ENCODE results near the gene PPP2R5A. TPM values are rescaled to one million over a fixed set of nuclear protein-coding genes. Genes with fewer than 3 reads are reported as not detected.

Gene PPP2R5A
- total and polyA plus RNA-seq, 4 donors, result 33.5 to 45.3 (median 41.2) TPM

- DNase-seq, result no peak
- Histone ChIP-seq H3K4me3 (ENCODE audit: low read length in 2 of 2) (no peak overlapping the region), H3K36me3 (ENCODE audit: control insufficient read depth in 1 of 2, insufficient read depth in 2 of 2, low read length in 1 of 2) (peaks cover 0 to 4% of the 10 kb centered on the region in 2 donors), H3K27ac (ENCODE audit: low read depth in 1 of 2, low read length in 2 of 2) (no peak overlapping the region), H3K9me3 (ENCODE audit: control insufficient read depth, low read length) (no peaks in the 10 kb centered on the region), H3K4me1 (ENCODE audit: control insufficient read depth in 1 of 2, insufficient read depth in 2 of 2, low read length in 2 of 2) (no peaks in the 10 kb centered on the region), H3K27me3 (ENCODE audit: control insufficient read depth in 1 of 2, insufficient read depth in 2 of 2, low read length in 1 of 2) (no peaks in the 10 kb centered on the region)
- intact Hi-C loops (cut with DNase I), result no loop called here
- 89 to 93% methylated on average over 1 of the region's 1 CpG for WGBS, 2 donors
- no peak for ATAC-seq (ENCODE audit: low FRiP score)
Observed at GRCh38 chr1:212346601-212347000, 61.4 kb downstream of the PPP2R5A start.

- Histone ChIP-seq H3K27ac (ENCODE audit: low read depth in 1 of 2, low read length in 2 of 2) (no peak overlapping the region), H3K4me3 (ENCODE audit: low read length in 2 of 2) (no peak overlapping the region), H3K9me3 (ENCODE audit: control insufficient read depth, low read length) (no peaks in the 10 kb centered on the region), H3K36me3 (ENCODE audit: control insufficient read depth in 1 of 2, insufficient read depth in 2 of 2, low read length in 1 of 2) (peaks cover 3 to 4% of the 10 kb centered on the region in 2 donors), H3K27me3 (ENCODE audit: control insufficient read depth in 1 of 2, insufficient read depth in 2 of 2, low read length in 1 of 2) (no peaks in the 10 kb centered on the region), H3K4me1 (ENCODE audit: control insufficient read depth in 1 of 2, insufficient read depth in 2 of 2, low read length in 2 of 2) (no peaks in the 10 kb centered on the region)
- ATAC-seq (ENCODE audit: low FRiP score) (no peak), DNase-seq (no peak)
- WGBS, 2 donors, result 69 to 73% methylated on average over 10 of the region's 10 CpGs
- intact Hi-C loops (cut with DNase I), result no loop called here
Observed at GRCh38 chr1:212351588-212352362, 66.6 kb downstream of the PPP2R5A start.

- intact Hi-C loops (cut with DNase I), result no loop called here
- no peak for DNase-seq
- H3K4me1 ChIP-seq (ENCODE audit: control insufficient read depth in 1 of 2, insufficient read depth in 2 of 2, low read length in 2 of 2), result no peaks in the 10 kb centered on the region
- H3K36me3 ChIP-seq (ENCODE audit: control insufficient read depth in 1 of 2, insufficient read depth in 2 of 2, low read length in 1 of 2), result peaks cover 3 to 4% of the 10 kb centered on the region in 2 donors
- WGBS, 2 donors, result 82% methylated on average over 2 of the region's 2 CpGs
- H3K27me3 ChIP-seq (ENCODE audit: control insufficient read depth in 1 of 2, insufficient read depth in 2 of 2, low read length in 1 of 2), result no peaks in the 10 kb centered on the region
- H3K9me3 ChIP-seq (ENCODE audit: control insufficient read depth, low read length), result no peaks in the 10 kb centered on the region
- H3K4me3 ChIP-seq (ENCODE audit: low read length in 2 of 2), result no peak overlapping the region
- no peak overlapping the region for H3K27ac ChIP-seq (ENCODE audit: low read depth in 1 of 2, low read length in 2 of 2)
- ATAC-seq (ENCODE audit: low FRiP score), result no peak
Observed at GRCh38 chr1:212353181-212353580, 68.0 kb downstream of the PPP2R5A start.

GRCh38 chr1:212354464-212354863 is 69.3 kb downstream of the PPP2R5A start:
- H3K36me3 ChIP-seq (ENCODE audit: control insufficient read depth in 1 of 2, insufficient read depth in 2 of 2, low read length in 1 of 2), result peaks cover 3 to 4% of the 10 kb centered on the region in 2 donors
- WGBS, 2 donors, result 76 to 94% methylated on average over 3 of the region's 3 CpGs
- DNase-seq, result no peak

GRCh38 chr1:212355230-212355969 is 70.2 kb downstream of the PPP2R5A start:
- ATAC-seq (ENCODE audit: low FRiP score), result no peak
- intact Hi-C loops (cut with DNase I), result no loop called here

More at GRCh38 chr1:212354464-212354863, 69.3 kb downstream of the PPP2R5A start:
- no peak overlapping the region for H3K4me3 ChIP-seq (ENCODE audit: low read length in 2 of 2)
- intact Hi-C loops (cut with DNase I), result no loop called here
- no peaks in the 10 kb centered on the region for H3K27me3 ChIP-seq (ENCODE audit: control insufficient read depth in 1 of 2, insufficient read depth in 2 of 2, low read length in 1 of 2)
- H3K9me3 ChIP-seq (ENCODE audit: control insufficient read depth, low read length), result no peaks in the 10 kb centered on the region
- no peak for ATAC-seq (ENCODE audit: low FRiP score)
- H3K4me1 ChIP-seq (ENCODE audit: control insufficient read depth in 1 of 2, insufficient read depth in 2 of 2, low read length in 2 of 2), result no peaks in the 10 kb centered on the region
- no peak overlapping the region for H3K27ac ChIP-seq (ENCODE audit: low read depth in 1 of 2, low read length in 2 of 2)

GRCh38 chr1:212359794-212360479 is 74.7 kb downstream of the PPP2R5A start:
- ATAC-seq (ENCODE audit: low FRiP score) (no peak), DNase-seq (no peak)
- H3K4me3 ChIP-seq (ENCODE audit: low read length in 2 of 2), result no peak overlapping the region
- H3K9me3 ChIP-seq (ENCODE audit: control insufficient read depth, low read length), result no peaks in the 10 kb centered on the region
- no peak overlapping the region for H3K27ac ChIP-seq (ENCODE audit: low read depth in 1 of 2, low read length in 2 of 2)
- H3K36me3 ChIP-seq (ENCODE audit: control insufficient read depth in 1 of 2, insufficient read depth in 2 of 2, low read length in 1 of 2), result peaks cover under 1 to 4% of the 10 kb centered on the region in 2 donors
- WGBS, 2 donors, result 77 to 78% methylated on average over 4 of the region's 4 CpGs
- H3K4me1 ChIP-seq (ENCODE audit: control insufficient read depth in 1 of 2, insufficient read depth in 2 of 2, low read length in 2 of 2), result peaks cover 0 to 3% of the 10 kb centered on the region in 2 donors
- intact Hi-C loops (cut with DNase I), result no loop called here
- H3K27me3 ChIP-seq (ENCODE audit: control insufficient read depth in 1 of 2, insufficient read depth in 2 of 2, low read length in 1 of 2), result no peaks in the 10 kb centered on the region

More at GRCh38 chr1:212355230-212355969, 70.2 kb downstream of the PPP2R5A start:
- DNase-seq, result no peak
- no peak overlapping the region for H3K27ac ChIP-seq (ENCODE audit: low read depth in 1 of 2, low read length in 2 of 2)
- peaks cover 4% of the 10 kb centered on the region in 2 donors for H3K36me3 ChIP-seq (ENCODE audit: control insufficient read depth in 1 of 2, insufficient read depth in 2 of 2, low read length in 1 of 2)
- H3K4me3 ChIP-seq (ENCODE audit: low read length in 2 of 2), result no peak overlapping the region
- H3K9me3 ChIP-seq (ENCODE audit: control insufficient read depth, low read length), result no peaks in the 10 kb centered on the region
- peaks cover 0 to 3% of the 10 kb centered on the region in 2 donors for H3K4me1 ChIP-seq (ENCODE audit: control insufficient read depth in 1 of 2, insufficient read depth in 2 of 2, low read length in 2 of 2)
- WGBS, 2 donors, result 91 to 92% methylated on average over 3 of the region's 3 CpGs
- no peaks in the 10 kb centered on the region for H3K27me3 ChIP-seq (ENCODE audit: control insufficient read depth in 1 of 2, insufficient read depth in 2 of 2, low read length in 1 of 2)

DNA sequence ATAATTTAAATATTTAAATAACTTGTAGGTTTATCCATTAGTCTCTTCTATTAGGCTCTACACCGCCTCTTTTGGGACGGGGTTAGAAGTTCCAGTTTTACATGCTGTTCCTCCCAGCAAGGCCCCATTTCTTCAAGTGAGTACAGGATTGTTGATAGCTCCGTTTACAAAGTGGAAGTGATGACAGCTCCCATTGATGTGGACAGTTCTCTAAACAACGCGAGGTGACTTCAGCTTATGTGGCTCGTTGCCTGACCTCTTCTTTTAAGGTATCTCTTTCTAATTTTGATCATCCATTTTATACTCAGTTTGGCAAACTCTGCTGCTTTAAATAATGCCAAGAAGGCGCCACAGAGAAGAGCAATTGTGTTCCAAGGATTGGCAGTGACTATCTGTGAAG is 79.8 kb downstream of the PPP2R5A start:
- 67 to 68% methylated on average over 7 of the region's 7 CpGs for WGBS, 2 donors
- no peaks in the 10 kb centered on the region for H3K27me3 ChIP-seq (ENCODE audit: control insufficient read depth in 1 of 2, insufficient read depth in 2 of 2, low read length in 1 of 2)
- ATAC-seq (ENCODE audit: low FRiP score), result no peak
- no peak overlapping the region for H3K27ac ChIP-seq (ENCODE audit: low read depth in 1 of 2, low read length in 2 of 2)
- DNase-seq, result no peak
- H3K4me3 ChIP-seq (ENCODE audit: low read length in 2 of 2), result no peak overlapping the region
- H3K36me3 ChIP-seq (ENCODE audit: control insufficient read depth in 1 of 2, insufficient read depth in 2 of 2, low read length in 1 of 2), result peaks cover 3 to 6% of the 10 kb centered on the region in 2 donors
- H3K9me3 ChIP-seq (ENCODE audit: control insufficient read depth, low read length), result no peaks in the 10 kb centered on the region
- intact Hi-C loops (cut with DNase I), result loop anchor here in 1 of 2 donors (5.0 kb wide), 1 partner anchor 92 kb away; no protein-coding TSS in a partner anchor
- H3K4me1 ChIP-seq (ENCODE audit: control insufficient read depth in 1 of 2, insufficient read depth in 2 of 2, low read length in 2 of 2), result peaks cover 0 to 3% of the 10 kb centered on the region in 2 donors

GRCh38 chr1:212366901-212367300 is 81.7 kb downstream of the PPP2R5A start:
- intact Hi-C loops (cut with DNase I), result loop anchor here (2.0 to 5.0 kb wide), 2 partner anchors 90 kb away; no protein-coding TSS in a partner anchor
- DNase-seq (no peak), ATAC-seq (ENCODE audit: low FRiP score) (peak; percentile 75)
- H3K4me3 ChIP-seq (ENCODE audit: low read length in 2 of 2), result no peak overlapping the region
- peaks cover 2 to 3% of the 10 kb centered on the region in 2 donors for H3K36me3 ChIP-seq (ENCODE audit: control insufficient read depth in 1 of 2, insufficient read depth in 2 of 2, low read length in 1 of 2)
- H3K27ac ChIP-seq (ENCODE audit: low read depth in 1 of 2, low read length in 2 of 2), result peak overlapping the region in 1 of 2 donors; percentile 7
- H3K9me3 ChIP-seq (ENCODE audit: control insufficient read depth, low read length), result no peaks in the 10 kb centered on the region
- no peaks in the 10 kb centered on the region for H3K27me3 ChIP-seq (ENCODE audit: control insufficient read depth in 1 of 2, insufficient read depth in 2 of 2, low read length in 1 of 2)
- no peaks in the 10 kb centered on the region for H3K4me1 ChIP-seq (ENCODE audit: control insufficient read depth in 1 of 2, insufficient read depth in 2 of 2, low read length in 2 of 2)
- WGBS, 2 donors, result 26 to 29% methylated on average over 5 of the region's 5 CpGs
